ENCODE data around the gene ME3. TPM values are rescaled to one million over a fixed set of nuclear protein-coding genes. Genes with fewer than 3 reads are reported as not detected.

ME3 gene
- total and polyA plus RNA-seq, 2 donors (not counting 1 experiment from before 2014, with no cell fraction given) = 8.8 to 50.7 TPM

DNA sequence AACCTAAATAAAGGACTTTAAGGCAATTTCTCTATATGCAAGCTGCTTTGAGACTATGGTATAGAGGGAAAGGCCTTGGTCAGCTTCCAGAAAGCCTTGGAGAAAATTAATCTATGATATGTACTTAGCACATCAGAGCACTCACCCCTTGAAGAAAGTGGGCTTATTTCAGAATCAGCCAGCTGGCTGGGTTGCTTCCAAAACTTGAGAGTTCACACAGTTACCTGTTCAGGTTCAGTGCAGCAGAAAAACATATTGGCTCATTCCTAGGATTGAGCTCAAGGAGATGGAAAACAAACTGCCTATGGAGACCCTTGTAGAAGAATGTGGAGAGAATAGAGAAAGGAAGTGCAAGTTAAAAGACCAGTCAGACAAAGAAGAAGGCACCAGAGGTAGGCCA is 275.1 kb downstream of the ME3 start:
- H3K79me2 ChIP-seq (ENCODE audit: control insufficient read depth, insufficient read depth, low read length) = no peaks in the 10 kb centered on the region
- no peak overlapping the region for H2AFZ ChIP-seq (ENCODE audit: low read length)
- H3K9ac ChIP-seq (ENCODE audit: insufficient read depth, low read length) = no peak overlapping the region
- H4K20me1 ChIP-seq (ENCODE audit: control insufficient read depth, extremely low read depth, insufficient read depth, low read length) = no peaks in the 10 kb centered on the region
- no peak for DNase-seq (ENCODE audit: low read depth in 2 of 2)
- H3K27me3 ChIP-seq (ENCODE audit: control insufficient read depth, insufficient read depth, low read length) = no peaks in the 10 kb centered on the region
- H3K27ac ChIP-seq (ENCODE audit: insufficient read depth, low read length) = no peak overlapping the region
- TF ChIP-seq, protein P1, sequence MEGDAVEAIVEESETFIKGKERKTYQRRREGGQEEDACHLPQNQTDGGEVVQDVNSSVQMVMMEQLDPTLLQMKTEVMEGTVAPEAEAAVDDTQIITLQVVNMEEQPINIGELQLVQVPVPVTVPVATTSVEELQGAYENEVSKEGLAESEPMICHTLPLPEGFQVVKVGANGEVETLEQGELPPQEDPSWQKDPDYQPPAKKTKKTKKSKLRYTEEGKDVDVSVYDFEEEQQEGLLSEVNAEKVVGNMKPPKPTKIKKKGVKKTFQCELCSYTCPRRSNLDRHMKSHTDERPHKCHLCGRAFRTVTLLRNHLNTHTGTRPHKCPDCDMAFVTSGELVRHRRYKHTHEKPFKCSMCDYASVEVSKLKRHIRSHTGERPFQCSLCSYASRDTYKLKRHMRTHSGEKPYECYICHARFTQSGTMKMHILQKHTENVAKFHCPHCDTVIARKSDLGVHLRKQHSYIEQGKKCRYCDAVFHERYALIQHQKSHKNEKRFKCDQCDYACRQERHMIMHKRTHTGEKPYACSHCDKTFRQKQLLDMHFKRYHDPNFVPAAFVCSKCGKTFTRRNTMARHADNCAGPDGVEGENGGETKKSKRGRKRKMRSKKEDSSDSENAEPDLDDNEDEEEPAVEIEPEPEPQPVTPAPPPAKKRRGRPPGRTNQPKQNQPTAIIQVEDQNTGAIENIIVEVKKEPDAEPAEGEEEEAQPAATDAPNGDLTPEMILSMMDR (conservative IDR thresholded peaks at IDR 0.05 in 1 of 2, IDR thresholded peaks at IDR 0.05 in 1 of 2; ENCODE audit: low read depth in 1 of 2, low read length in 2 of 2) = no peak
- no peak for TF ChIP-seq EZH2 (IDR thresholded peaks at IDR 0.05; ENCODE audit: low read length, missing control alignments)
- peaks cover 6% of the 10 kb centered on the region for H3K4me1 ChIP-seq (ENCODE audit: control insufficient read depth, extremely low read depth, insufficient read depth, low read length)
- no peaks in the 10 kb centered on the region for H3K36me3 ChIP-seq (ENCODE audit: control insufficient read depth, insufficient read depth, low read length)
- no peak overlapping the region for H3K4me2 ChIP-seq (ENCODE audit: extremely low read depth, insufficient read depth, low read length)
- no peaks in the 10 kb centered on the region for H3K9me3 ChIP-seq (ENCODE audit: control insufficient read depth, insufficient read depth, low read depth, low read length)
- no peak overlapping the region for H3K4me3 ChIP-seq (replicated peaks in 1 of 4; ENCODE audit: control extremely low read depth in 1 of 4, insufficient read depth in 1 of 4, low read depth in 3 of 4, low read length in 4 of 4)

DNA sequence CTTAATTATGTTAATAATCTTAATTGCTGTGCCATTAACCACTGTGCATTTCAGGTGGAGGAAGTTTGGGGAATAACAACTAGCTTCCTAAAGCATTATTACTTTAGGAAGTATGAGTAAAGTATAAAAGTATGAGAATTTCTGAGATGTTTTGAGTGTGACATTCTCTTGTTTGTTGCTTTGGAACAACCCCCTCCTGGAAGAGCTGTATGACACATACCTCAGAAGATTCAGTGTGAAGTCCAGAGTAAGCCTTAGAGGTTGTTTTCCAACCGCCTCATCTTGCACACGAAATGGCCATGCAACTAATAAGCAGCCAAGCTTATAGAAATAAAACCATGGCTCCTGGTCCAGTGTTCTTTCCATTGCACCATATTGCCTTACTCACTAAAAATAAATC is 276.0 kb downstream of the ME3 start:
- DNase-seq (ENCODE audit: low read depth in 2 of 2) = peak; percentile 6 to 81
- H3K36me3 ChIP-seq (ENCODE audit: control insufficient read depth, insufficient read depth, low read length) = no peaks in the 10 kb centered on the region
- no peak overlapping the region for H3K27ac ChIP-seq (ENCODE audit: insufficient read depth, low read length)
- H4K20me1 ChIP-seq (ENCODE audit: control insufficient read depth, extremely low read depth, insufficient read depth, low read length) = no peaks in the 10 kb centered on the region
- no peak overlapping the region for H3K4me3 ChIP-seq (replicated peaks in 1 of 4; ENCODE audit: control extremely low read depth in 1 of 4, insufficient read depth in 1 of 4, low read depth in 3 of 4, low read length in 4 of 4)
- peaks cover 6% of the 10 kb centered on the region for H3K4me1 ChIP-seq (ENCODE audit: control insufficient read depth, extremely low read depth, insufficient read depth, low read length)
- H3K79me2 ChIP-seq (ENCODE audit: control insufficient read depth, insufficient read depth, low read length) = no peaks in the 10 kb centered on the region
- no peak overlapping the region for H2AFZ ChIP-seq (ENCODE audit: low read length)
- H3K9ac ChIP-seq (ENCODE audit: insufficient read depth, low read length) = no peak overlapping the region
- H3K9me3 ChIP-seq (ENCODE audit: control insufficient read depth, insufficient read depth, low read depth, low read length) = no peaks in the 10 kb centered on the region
- H3K4me2 ChIP-seq (ENCODE audit: extremely low read depth, insufficient read depth, low read length) = no peak overlapping the region
- no peak for TF ChIP-seq EZH2 (IDR thresholded peaks at IDR 0.05; ENCODE audit: low read length, missing control alignments)
- TF ChIP-seq, protein P1 (conservative IDR thresholded peaks at IDR 0.05 in 1 of 2, IDR thresholded peaks at IDR 0.05 in 1 of 2; ENCODE audit: low read depth in 1 of 2, low read length in 2 of 2) = no peak
- H3K27me3 ChIP-seq (ENCODE audit: control insufficient read depth, insufficient read depth, low read length) = no peaks in the 10 kb centered on the region

GRCh38 chr11:86395061-86395551 is 277.3 kb downstream of the ME3 start:
- H2AFZ ChIP-seq (ENCODE audit: low read length) = peak overlapping the region; percentile 87
- no peaks in the 10 kb centered on the region for H4K20me1 ChIP-seq (ENCODE audit: control insufficient read depth, extremely low read depth, insufficient read depth, low read length)
- H3K4me2 ChIP-seq (ENCODE audit: extremely low read depth, insufficient read depth, low read length) = peak overlapping the region; percentile 20
- no peaks in the 10 kb centered on the region for H3K79me2 ChIP-seq (ENCODE audit: control insufficient read depth, insufficient read depth, low read length)
- no peaks in the 10 kb centered on the region for H3K9me3 ChIP-seq (ENCODE audit: control insufficient read depth, insufficient read depth, low read depth, low read length)
- no peak overlapping the region for H3K9ac ChIP-seq (ENCODE audit: insufficient read depth, low read length)
- no peak overlapping the region for H3K4me3 ChIP-seq (replicated peaks in 1 of 4; ENCODE audit: control extremely low read depth in 1 of 4, insufficient read depth in 1 of 4, low read depth in 3 of 4, low read length in 4 of 4)
- H3K4me1 ChIP-seq (ENCODE audit: control insufficient read depth, extremely low read depth, insufficient read depth, low read length) = peaks cover 6% of the 10 kb centered on the region
- H3K27me3 ChIP-seq (ENCODE audit: control insufficient read depth, insufficient read depth, low read length) = no peaks in the 10 kb centered on the region
- peak; percentile 9 to 52 for DNase-seq (ENCODE audit: low read depth in 2 of 2)
- H3K36me3 ChIP-seq (ENCODE audit: control insufficient read depth, insufficient read depth, low read length) = no peaks in the 10 kb centered on the region
- TF ChIP-seq EZH2 (IDR thresholded peaks at IDR 0.05; ENCODE audit: low read length, missing control alignments) = no peak
- TF ChIP-seq, protein P1 (conservative IDR thresholded peaks at IDR 0.05 in 1 of 2, IDR thresholded peaks at IDR 0.05 in 1 of 2; ENCODE audit: low read depth in 1 of 2, low read length in 2 of 2) = no peak
- H3K27ac ChIP-seq (ENCODE audit: insufficient read depth, low read length) = no peak overlapping the region

Other genes starting within 250 kb of the ME3 start
- gene PRSS23, start 127.9 kb upstream of the ME3 start, total RNA-seq = 141 and 194 TPM in 2 replicates
- gene PRSS23, start 127.9 kb upstream of the ME3 start, polyA plus RNA-seq = 147 and 151 TPM in 2 replicates

Data from fibroblast of lung (primary cell).